Activated T-cell treated with anti-CD3 and anti-CD28 coated beads, Interleukin-2, amount 50 U/mL, for 48 hours (primary cell): ENCODE results near the gene ZNF77.
A peak's percentile ranks its signal among the peaks of the same experiment; 100 is the strongest.
"Not testable (repeated sequence)": the region's sequence is repeated elsewhere in the genome, so short reads cannot be mapped to it uniquely, and the experiment has no call there.

Source experiments
- DNase-seq, 2 experiments: peaks; one replicate each; pipeline ENCODE4 v3.0.0-alpha.2; 2020

The ZNF77 gene

GRCh38 chr19:2912306-2912705 is 32.5 kb downstream of the ZNF77 start:
- no peak for DNase-seq

- no peak for DNase-seq
Measured at GRCh38 chr19:2906631-2907195, 38.1 kb downstream of the ZNF77 start.

- DNase-seq: no peak
Measured at GRCh38 chr19:2905918-2906519, 38.8 kb downstream of the ZNF77 start.

GRCh38 chr19:2903326-2903725 is 41.4 kb downstream of the ZNF77 start:
- not testable (repeated sequence) for DNase-seq

- no peak for DNase-seq
Measured at GRCh38 chr19:2902590-2903218, 42.1 kb downstream of the ZNF77 start.

- DNase-seq: peak; percentile 99
Measured at GRCh38 chr19:2900296-2901252, 44.2 kb downstream of the ZNF77 start, which contains the start of gene ZNF57. ZNF57 (plus strand) TSS chr19:2900928; CDS start chr19:2901046, 118 bp downstream.

GRCh38 chr19:2896694-2897093 is 48.1 kb downstream of the ZNF77 start:
- DNase-seq: no peak

GRCh38 chr19:2890531-2890930 is 54.2 kb downstream of the ZNF77 start:
- not testable (repeated sequence) for DNase-seq

GRCh38 chr19:2888731-2889224 is 56.0 kb downstream of the ZNF77 start:
- DNase-seq: peak; percentile 30 to 47

GRCh38 chr19:2887391-2887914 is 57.3 kb downstream of the ZNF77 start:
- DNase-seq: peak; percentile 24 to 37

GRCh38 chr19:2885736-2886135 is 59.0 kb downstream of the ZNF77 start:
- no peak for DNase-seq

- no peak for DNase-seq
Measured at GRCh38 chr19:2883686-2884439, 60.9 kb downstream of the ZNF77 start.
